Sigmoid colon (tissue), 4 donors: ENCODE measurements around the gene CRYGS.

ENCODE experiments used
- EP300 ChIP-seq, 4 donors: sonication (generic); formaldehyde crosslinking; IDR thresholded peaks; one replicate each; pipeline ENCODE4 v1.6.1; 2017; ENCODE audit warnings: antibody characterized with exemption in 4 of 4
- POLR2A ChIP-seq, 2 donors: fragments of 450-650 bp; IDR thresholded peaks; one replicate each; pipeline ENCODE4 v1.6.1; 2016; ENCODE audit warnings: antibody characterized with exemption in 2 of 2, mild to moderate bottlenecking in 2 of 2, moderate library complexity in 2 of 2
- POLR2AphosphoS5 ChIP-seq, 4 donors: sonication (generic); formaldehyde crosslinking; IDR thresholded peaks; one replicate each; pipeline ENCODE4 v1.6.1; 2017; ENCODE audit warnings: antibody characterized with exemption in 4 of 4
- TF ChIP-seq, protein P1 (sequence below), 4 experiments: fragments of 450-650 bp in 3 of 4; fragments of 200-600 bp in 1 of 4; IDR thresholded peaks; one replicate each; pipeline ENCODE4 v1.5.1; 2016 to 2019; ENCODE audit warnings: antibody characterized with exemption in 4 of 4, mild to moderate bottlenecking in 3 of 4, moderate library complexity in 2 of 4

DNA sequence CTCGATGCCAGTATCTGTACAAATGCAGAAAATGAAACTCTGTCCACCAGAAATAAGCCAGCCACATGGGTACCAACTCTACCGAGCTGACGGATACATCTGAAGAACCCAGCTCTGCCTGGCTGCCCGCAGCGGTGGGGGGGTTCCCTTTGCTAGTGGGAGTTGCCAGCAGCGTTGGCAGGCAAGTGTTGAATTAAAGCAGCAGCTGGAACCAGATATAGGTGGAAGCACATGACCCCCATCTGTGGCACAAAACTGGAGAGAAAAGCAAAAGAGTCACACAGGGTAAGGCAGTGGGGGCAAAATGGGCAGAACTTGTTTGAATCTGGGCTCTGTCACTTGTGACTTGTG, 17.9 kb downstream of the CRYGS start:
- TF ChIP-seq, protein P1, sequence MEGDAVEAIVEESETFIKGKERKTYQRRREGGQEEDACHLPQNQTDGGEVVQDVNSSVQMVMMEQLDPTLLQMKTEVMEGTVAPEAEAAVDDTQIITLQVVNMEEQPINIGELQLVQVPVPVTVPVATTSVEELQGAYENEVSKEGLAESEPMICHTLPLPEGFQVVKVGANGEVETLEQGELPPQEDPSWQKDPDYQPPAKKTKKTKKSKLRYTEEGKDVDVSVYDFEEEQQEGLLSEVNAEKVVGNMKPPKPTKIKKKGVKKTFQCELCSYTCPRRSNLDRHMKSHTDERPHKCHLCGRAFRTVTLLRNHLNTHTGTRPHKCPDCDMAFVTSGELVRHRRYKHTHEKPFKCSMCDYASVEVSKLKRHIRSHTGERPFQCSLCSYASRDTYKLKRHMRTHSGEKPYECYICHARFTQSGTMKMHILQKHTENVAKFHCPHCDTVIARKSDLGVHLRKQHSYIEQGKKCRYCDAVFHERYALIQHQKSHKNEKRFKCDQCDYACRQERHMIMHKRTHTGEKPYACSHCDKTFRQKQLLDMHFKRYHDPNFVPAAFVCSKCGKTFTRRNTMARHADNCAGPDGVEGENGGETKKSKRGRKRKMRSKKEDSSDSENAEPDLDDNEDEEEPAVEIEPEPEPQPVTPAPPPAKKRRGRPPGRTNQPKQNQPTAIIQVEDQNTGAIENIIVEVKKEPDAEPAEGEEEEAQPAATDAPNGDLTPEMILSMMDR (IDR thresholded peaks at IDR 0.05), result no peak
- TF ChIP-seq POLR2A (IDR thresholded peaks at IDR 0.05) (no peak), POLR2AphosphoS5 (IDR thresholded peaks at IDR 0.05) (no peak), EP300 (IDR thresholded peaks at IDR 0.05) (no peak)
